Umbilical cord (tissue), 2 donors: ENCODE data around the gene DUSP16. TPM values are rescaled to one million over a fixed set of nuclear protein-coding genes. Genes with fewer than 3 reads are reported as not detected.
A peak's percentile ranks its signal among the peaks of the same experiment; 100 is the strongest.

Source experiments
- DNase-seq: peaks from one replicate; pipeline ENCODE4 v3.0.0-alpha.2; 2015; ENCODE audit warnings: low spot score
- total RNA-seq: library from RNA; depleted of rRNA; stranded (reverse); fragments of >200 nt; gene quantifications from one replicate; pipeline ENCODE4 v1.2.3, GENCODE V29; 2014; ENCODE audit warnings: low replicate concordance; ENCODE audit not compliant: insufficient read depth

The DUSP16 gene
- total RNA-seq, 1 donor from 2014 or later = 13.2 TPM

DNA sequence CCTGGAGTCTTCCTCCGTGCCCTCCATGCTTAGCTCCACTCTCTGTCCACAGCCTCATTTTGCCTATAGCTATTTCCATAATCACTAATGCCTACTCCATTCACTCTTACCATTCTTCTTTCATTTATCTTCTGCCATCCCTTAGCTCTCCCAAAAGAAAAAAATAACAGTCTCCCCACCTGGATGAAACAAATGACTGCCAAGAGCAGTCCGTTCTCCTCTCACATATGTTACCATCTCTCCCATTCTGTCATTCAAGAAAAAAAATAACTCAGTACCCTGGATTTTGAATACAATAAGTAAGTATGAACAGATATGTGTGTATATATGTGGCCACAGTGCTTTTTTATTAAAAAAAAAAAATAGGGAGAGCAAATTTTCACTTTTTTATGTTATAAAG is 13.2 kb downstream of the DUSP16 start:
- DNase-seq = no peak

DNA sequence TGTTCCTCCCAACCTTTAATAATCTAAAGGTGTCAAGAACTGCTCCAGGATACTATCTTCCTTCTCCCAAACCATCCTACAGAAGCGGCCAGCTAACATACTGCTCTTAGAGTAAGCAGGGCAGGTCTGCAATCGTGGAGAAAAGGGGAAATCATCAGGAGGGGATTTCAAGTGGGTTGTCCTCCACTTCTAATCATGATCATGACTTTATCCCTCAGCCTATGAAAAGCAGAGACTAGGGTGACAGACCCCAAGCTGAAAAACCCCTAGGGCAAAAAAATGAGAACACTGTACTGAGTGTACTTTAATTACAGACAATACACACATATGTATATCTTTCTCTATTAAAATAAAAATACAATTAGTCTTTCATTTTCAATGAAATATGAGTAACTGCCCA is 13.9 kb downstream of the DUSP16 start:
- no peak for DNase-seq

DNA sequence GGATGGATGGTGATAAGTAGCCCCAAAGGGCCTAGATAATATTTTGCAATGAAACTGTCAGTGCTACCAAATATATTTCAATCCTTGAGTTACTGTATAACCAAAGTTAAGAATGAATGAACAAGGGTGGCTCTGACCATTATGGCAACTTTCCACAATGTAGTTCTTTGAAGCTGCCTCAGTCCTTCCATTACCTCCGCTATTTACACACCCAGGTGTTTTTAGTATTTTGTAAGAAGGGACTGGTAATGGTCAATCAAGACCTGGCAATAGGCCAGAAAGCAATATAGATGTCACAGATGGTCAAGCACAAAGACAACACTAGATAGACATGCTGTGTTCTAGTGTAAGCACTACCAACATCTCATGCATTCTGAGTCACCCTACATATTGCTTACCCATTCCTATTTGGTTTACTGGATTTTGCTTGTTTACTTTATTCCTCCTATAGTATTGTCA is 16.3 kb downstream of the DUSP16 start:
- DNase-seq = no peak

DNA sequence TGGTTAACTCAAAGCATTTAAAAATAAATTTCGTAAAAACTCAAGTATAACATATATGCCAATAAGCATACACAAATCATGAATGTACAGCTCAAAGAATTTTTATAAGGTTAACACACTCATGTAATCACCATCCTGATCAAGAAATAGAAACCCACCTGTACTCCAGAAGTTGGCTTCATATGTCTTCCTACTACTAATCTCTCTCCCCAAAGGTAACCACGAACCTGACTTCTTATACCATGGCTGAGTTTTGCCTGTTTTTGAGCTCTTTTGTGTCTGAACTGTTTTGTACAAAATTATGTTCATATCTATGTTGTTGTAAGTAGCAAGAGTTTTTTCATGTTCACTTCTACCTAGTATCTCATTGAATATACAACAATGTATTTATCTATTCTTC is 18.7 kb downstream of the DUSP16 start:
- no peak for DNase-seq

DNA sequence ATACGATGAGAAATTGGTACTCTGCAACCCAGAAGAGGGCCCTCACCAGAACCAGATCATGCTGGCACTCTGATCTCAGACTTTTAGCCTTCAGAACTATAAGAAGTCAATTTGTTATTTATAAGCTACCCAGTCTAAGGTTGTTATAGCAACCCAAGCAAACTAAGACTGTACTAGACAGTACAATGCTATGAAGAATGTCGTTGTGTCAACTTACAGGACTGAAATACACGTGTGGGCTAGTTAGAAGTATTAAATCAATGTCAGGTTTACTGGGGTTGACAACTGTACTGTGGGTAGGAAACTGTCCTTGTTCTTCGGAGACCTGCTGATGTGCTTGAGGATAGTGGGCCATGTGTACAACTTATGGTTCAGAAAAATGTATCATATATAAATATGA is 19.7 kb downstream of the DUSP16 start:
- DNase-seq = peak; percentile 44

DNA sequence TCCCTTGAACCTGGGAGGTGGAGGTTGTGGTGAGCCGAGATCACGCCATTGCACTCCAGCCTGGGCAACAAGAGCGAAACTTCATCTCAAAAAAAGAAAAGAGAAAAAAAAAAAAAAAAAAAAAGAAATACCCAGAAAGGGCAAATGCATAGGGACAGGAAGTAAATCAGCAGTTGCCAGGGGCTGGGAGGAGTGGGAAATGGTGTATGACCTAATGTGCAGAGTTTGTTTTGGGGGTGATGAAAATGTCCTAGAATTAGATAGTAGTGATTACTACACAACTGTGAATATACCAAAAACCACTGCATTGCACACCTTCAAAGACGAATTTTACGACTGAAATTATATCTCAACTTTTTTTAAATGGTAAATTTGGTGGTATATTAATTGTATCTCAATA is 20.4 kb downstream of the DUSP16 start:
- no peak for DNase-seq

DNA sequence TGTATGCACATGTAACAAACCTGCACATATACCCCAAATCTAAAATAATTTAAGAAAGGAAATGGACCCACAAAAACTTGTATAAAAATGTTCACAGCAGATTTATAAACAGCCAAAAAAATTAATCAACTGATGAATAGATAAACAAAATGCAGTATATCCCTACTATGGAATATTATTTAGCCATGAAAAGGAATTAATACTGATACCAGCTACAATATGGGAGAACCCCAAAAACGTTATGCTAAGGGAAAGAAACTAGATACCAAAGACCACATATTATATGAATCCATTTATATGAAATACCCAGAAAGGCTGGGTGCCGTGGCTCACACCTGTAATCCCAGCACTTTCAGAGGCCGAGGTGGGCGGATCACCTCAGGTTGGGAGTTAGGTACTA is 20.9 kb downstream of the DUSP16 start:
- DNase-seq = no peak

DNA sequence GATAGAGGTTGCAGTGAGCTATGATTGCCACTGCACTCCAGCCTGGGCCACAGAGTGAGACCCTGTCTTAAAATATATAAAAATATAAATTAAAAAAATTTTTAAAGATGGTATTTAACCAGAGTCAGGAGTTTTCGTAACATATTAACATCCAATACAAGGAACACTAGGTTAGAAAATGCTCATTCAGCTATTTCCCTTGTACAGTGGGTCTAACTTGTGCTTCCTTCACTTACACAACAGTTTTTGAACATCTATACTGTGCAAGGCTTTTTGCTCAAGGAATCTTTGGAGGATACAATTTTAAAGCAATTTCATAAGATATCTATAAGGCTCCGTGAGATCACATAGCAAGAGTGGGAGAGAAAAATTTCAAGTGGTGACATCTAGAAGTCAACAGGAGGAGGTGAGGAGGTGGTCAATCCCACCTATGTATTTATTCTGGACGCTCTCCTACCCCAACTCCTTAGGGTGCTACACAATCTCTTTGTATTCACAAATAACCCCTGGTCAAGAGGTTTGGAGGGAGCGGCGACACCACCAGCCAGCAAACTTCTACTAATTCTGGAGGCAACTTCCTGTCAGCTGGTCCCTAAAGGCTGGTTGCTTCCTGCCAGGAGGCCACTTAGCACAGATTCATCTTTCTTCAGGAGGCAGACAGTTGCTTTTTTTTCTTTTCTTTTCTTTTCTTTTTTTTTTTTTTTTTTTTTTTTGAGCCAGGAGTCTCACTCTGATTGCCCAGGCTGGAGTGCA is 22.2 kb downstream of the DUSP16 start:
- no peak for DNase-seq

DNA sequence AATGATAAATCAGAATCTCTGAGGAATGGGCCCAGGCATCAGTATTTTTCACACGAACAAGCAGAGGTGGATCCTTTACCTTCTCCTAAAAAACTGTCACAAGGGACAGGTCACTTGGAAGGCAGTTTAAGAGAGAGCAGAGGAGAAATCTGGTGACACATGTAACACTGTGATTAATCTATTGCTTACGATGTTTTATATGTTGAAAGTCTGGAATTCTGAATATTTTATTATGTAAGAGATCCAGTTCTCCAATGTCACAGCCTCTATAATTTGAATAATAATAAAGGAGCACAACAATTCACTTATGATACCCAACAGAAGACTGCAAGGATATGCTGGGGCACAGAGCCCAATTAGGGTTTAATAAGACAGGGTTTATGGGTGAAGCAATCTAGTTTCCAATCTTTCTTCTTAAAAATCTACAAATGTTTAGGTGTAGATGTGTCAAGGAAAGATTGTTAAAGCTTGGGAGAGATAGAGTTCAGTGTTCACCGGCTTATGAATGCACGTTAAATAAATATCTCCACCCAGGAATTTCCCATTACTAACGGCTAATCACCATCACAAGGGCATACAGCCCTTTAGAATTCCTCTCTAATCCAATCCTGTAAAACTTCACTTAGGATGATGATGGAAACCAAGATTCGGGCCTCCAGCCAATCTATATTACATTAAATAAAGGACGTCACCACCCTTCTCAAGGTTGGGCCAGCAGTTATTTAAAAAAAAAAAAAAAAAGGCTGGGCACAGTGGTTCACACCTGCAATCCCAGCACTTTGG is 23.4 kb downstream of the DUSP16 start:
- no peak for DNase-seq

DNA sequence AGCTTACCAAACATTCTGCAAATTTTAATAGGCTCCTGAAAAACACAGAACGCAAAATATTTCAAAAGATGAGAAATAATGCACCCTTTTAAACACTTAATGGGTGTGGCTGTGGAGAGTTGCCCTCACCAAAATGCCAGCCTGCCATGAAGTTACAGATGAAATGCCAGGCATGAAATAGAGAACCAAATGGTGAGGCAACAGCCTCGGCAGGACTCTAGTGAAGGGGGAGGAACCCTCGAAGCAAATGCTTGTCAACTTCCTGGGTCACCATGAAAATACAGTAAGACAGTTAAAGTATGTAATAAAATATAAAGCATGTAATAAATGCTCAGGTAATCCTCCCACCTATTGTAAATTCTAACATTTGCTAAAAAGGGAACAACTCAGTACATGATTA is 24.1 kb downstream of the DUSP16 start:
- DNase-seq = no peak

DNA sequence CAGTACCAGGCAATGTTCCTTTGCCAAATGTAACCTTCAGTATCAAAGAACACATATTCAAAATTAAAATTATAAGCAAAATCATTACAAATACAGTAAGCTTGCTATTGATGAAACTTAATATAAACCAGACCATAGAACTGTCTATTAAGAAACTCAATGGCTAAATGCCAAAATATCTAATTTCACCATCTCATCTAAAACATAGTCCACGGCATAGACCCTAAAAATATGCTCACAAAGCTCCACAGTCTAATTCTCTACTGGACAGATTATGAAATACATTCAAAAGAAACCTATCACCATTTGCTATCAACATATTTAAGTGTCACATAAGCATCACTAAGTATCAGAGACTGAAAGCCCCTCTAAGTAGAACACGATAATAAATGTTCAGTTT is 25.2 kb downstream of the DUSP16 start:
- no peak for DNase-seq

DNA sequence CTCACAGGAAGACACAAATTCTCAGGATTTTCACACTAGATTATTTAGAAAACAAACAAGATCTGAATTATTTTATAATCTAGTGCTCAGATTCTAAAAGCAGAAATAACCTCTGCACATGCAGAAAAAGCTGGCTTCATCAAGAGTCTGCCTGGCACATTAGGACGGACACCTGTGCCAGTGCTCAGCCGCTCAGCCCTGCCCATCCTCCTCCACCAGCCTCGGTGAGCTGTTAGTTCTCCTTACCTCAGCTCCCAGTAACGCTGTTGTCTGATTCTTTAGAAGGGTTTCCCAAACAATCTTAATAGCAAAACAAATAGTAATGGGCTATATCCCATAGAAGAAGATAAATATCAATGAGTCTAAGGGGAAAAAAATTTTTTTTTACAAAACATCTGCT is 27.7 kb downstream of the DUSP16 start:
- no peak for DNase-seq

DNA sequence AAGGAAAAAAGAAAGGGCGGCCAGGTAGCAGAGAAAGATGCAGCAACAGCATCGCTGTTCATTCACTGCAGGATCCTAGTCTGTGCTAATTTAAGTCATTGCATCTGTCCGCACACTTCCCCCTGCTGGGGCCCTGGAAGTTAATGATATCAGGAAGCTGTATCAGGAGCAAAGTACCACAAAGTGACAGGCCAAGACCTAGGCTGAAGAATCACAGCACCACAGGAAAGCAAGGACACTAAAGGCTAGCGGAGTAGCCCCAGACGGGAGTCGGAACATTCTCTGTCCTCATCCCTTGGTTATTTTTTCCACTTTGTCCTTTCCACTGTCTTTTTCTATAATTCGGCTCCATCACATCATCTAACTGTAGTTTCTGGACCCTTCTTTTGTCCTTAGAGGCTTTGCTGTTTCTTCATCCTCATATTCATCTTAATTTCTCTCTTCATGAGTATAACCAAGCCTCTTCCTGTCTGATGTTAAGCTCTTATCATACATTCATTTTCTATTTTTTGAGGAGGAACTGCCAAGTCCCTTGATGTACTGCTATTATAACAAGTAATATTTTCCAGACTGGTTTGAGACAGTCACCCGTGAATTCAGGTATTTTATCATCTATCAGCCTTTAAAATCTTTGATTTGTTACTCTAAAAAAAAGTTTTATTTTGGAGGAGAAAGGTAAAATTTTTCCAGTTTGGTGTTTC is 28.3 kb downstream of the DUSP16 start:
- no peak for DNase-seq

DNA sequence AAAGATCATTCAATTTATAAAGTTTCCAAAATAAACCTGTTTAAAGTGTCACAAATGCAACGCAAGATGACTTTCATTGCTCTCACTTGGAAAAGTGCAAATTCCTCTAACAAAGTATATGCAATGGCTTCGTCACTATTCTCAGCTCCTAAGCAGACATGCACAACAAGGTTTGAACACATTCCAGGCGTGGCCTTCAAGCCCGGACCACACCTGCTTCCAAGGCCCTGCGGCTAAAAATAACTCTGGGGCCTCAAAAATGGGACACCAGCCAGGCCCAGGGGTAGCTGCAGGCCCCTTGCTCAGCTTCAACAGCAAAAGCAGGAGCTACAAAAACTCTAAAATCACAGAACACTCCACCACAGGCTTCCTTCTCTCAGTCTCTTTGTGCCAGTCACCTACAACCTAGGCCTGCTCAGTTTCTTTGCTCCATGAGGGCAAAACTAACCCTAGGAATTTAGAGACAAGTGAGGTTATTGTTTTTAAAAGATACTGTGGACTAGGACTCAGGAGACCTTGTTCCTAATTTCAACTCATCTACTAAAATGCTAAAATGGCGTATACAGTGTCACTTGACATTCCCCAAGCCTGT is 29.3 kb downstream of the DUSP16 start:
- peak; percentile 86 for DNase-seq

DNA sequence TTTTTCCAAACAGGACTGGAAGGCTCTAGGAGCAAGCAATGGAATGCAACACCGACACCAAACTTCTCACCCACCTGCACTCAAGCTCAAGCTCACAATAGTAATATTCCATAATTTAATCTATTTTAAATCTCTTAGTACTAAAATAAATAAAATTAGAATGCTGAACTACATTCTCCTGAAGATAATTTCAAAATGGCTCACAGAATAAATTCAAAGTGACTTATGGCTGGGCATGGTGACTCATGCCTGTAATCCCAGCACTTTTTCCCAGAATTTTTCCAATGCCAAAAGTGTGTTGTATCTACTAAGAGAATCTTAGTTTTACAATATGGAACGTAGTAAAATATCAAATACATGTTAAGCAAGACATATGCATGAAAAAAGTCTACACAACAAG is 31.5 kb downstream of the DUSP16 start:
- no peak for DNase-seq

DNA sequence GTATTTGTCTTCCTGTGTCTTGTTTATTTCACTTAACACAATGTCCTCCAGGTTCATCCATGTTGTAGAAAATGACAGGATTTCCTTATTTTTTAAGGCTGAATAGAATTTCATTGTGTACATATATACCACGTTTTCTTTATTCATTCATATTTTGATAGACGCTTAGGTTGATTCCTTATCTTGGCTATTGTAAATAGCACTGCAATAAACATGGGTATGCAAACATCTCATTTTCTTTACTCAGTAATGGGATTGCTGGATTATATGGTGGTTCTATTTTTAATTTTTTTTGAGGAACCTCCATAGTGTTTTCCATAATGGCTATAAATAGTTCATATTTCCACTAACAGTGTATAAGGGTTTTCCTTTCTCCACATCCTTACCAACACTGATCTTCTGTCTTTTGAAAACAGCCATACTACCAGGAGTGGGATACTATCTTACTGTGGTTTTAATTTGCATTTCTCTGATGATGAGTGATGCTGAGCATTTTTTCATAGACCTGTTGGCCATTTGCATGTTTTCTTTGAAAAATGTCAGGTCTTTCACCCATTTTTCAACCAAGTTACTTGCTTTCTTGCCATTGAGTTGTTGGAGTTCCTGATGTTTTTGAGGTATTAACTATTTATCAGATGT is 32.8 kb downstream of the DUSP16 start:
- DNase-seq = no peak

DNA sequence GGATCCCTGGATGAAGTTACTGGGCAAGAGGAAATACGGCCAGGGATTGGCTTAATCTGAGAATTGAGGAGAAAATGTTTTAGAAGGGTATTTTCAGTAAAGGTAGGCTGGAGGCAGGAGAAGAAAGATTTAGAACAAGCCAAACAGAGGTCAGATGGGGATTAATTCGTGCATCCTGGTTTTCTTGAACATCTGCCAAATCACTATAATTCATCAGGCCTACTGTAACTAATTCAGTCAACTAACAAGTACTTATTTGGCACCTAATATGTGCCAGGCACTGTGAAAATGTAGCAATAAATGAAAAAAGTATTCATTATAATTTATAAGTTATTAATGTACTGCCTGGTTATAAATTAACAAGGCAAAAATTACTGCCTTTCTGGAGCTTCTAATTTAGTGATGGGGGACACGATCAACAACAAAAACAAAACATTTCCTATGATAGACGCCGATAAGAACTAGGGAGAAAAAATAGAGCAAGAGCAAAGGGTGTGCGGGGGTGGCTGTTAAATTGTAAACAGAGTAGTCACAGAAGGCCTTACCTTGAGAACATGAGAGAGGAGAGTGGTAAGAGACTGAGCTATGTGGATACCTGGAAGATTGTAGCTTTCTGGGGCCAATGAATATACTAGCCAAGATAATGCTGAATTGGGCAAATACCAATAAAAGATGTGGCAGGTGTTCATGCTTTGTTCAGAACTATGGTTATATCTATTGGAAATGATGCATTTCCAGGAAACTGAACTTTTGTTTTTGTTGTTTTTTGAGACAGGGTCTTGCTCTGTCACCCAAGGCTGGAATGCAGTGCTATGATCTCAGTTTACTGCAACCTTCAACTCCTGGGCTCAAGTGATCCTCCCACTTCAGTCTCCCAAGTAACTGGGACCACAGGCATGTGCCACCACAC is 34.0 kb downstream of the DUSP16 start:
- DNase-seq = no peak

DNA sequence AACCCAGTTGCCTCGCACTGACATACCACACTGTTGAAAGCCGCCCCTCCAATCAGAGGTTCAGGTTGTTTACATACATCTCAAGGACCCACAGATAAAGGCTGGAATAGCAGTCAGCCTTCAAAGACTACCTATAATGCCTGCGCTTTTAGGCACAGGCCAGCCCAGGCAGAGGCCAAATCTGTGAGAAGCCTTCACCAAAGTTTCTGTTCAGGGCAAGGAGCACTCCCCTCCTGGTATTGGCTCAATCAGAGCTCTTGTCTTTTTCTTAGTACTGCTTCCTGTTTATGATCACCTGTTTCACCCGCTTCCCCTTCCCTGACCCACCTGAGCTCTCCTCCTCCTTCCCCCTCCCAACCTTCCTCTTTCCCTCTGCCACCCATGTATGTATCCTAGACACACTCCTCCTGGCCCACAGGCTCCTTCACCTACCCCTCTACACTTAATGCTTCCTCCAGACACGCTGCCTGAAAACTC is 34.8 kb downstream of the DUSP16 start:
- DNase-seq = no peak

DNA sequence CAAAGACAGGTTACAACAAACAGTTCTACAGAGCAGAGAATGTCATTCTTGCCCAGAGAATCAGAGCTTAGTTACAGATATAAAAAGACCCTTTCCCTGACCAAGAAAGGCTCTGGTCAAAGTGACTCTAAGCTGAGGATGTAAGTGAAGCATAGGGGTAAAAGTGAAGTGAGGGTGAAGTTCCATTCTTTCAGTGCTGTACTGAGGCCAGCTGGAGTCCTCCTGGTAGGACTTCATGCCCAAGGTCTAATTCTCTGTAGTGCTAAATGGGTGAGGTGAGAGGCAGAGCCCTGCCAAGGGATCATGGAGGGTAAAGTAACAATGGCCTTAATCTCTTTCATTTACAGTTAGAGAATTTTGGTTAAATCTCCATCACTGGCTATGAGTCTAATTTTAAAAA is 38.5 kb downstream of the DUSP16 start:
- no peak for DNase-seq

DNA sequence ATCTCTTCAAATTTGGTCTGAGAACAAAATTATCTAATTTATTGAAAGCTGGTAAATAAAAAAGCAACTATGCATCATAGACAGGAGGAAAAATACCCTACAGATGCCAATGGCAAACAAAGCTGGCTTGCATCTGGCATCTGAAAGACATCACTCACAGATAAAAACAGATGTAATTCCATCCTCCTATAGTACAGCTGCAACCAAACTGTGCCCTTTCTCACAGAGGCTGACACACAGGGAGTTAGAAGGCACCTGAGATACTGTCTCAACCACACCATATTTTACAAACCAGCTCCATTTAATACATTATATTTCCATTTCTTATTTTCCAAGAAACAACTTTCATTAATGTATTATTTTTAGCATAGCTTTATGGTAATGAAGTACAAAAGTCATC is 39.4 kb downstream of the DUSP16 start:
- no peak for DNase-seq
